SK-N-SH treated with all-trans-retinoic acid at 6 μM for 48 hours (cell line): ENCODE data around the gene UBE2I.

ENCODE experiments used
- OSR1 ChIP-seq: fragments of 250-450 bp; sonication (Bioruptor Pico); IDR thresholded peaks from 2 replicates; pipeline ENCODE4 v1.8.0; 2022; ENCODE audit warnings: moderate library complexity, mild to moderate bottlenecking, inconsistent platforms
- PATZ1 ChIP-seq: fragments of 250-450 bp; sonication (Bioruptor Pico); IDR thresholded peaks from 2 replicates; pipeline ENCODE4 v1.8.0; 2020; ENCODE audit warnings: mild to moderate bottlenecking, moderate library complexity, borderline replicate concordance
- ZC3H10 ChIP-seq: fragments of 250-450 bp; sonication (Bioruptor Pico); IDR thresholded peaks from 2 replicates; pipeline ENCODE4 v1.5.1; 2021; ENCODE audit warnings: mild to moderate bottlenecking, moderate library complexity
- ZFP30 ChIP-seq: fragments of 450-650 bp; formaldehyde crosslinking; IDR thresholded peaks from 2 replicates; pipeline ENCODE4 v1.5.0; 2022; ENCODE audit warnings: mild to moderate bottlenecking, moderate library complexity
- TF ChIP-seq, protein P1 (sequence below): fragments of 250-450 bp; sonication (Bioruptor Pico); IDR thresholded peaks from 2 replicates; pipeline ENCODE4 v1.5.1; 2021; ENCODE audit warnings: mild to moderate bottlenecking, moderate library complexity

- TF ChIP-seq ZFP30 (CRISPR knock-in tag) (no peak), ZC3H10 (no peak), PATZ1 (CRISPR knock-in tag) (no peak), OSR1 (CRISPR knock-in tag) (no peak)
- TF ChIP-seq, protein P1, sequence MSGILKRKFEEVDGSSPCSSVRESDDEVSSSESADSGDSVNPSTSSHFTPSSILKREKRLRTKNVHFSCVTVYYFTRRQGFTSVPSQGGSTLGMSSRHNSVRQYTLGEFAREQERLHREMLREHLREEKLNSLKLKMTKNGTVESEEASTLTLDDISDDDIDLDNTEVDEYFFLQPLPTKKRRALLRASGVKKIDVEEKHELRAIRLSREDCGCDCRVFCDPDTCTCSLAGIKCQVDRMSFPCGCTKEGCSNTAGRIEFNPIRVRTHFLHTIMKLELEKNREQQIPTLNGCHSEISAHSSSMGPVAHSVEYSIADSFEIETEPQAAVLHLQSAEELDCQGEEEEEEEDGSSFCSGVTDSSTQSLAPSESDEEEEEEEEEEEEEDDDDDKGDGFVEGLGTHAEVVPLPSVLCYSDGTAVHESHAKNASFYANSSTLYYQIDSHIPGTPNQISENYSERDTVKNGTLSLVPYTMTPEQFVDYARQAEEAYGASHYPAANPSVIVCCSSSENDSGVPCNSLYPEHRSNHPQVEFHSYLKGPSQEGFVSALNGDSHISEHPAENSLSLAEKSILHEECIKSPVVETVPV, result no peak
Observed at GRCh38 chr16:1330260-1330914, 21.0 kb downstream of the UBE2I start.
